ENCODE results near the gene TRMT1L.

GRCh38 chr1:185077374-185077773, 79.4 kb downstream of the TRMT1L start:
- TF ChIP-seq EGR1 (IDR thresholded peaks at IDR 0.05; ENCODE audit: borderline replicate concordance, low read depth, low read length) (no peak), CTCF (IDR thresholded peaks at IDR 0.05; ENCODE audit: control extremely low read depth in 1 of 3, insufficient read depth in 1 of 3, low read depth in 1 of 3, low read length in 3 of 3) (no peak), CBX8 (IDR thresholded peaks at IDR 0.05; ENCODE audit: borderline replicate concordance, low read depth, low read length) (no peak), MAX (IDR thresholded peaks at IDR 0.05) (no peak), HDAC6 (IDR thresholded peaks at IDR 0.05; ENCODE audit: low read depth, low read length) (no peak), CHD1 (IDR thresholded peaks at IDR 0.05; ENCODE audit: low read depth, low read length) (no peak), EP300 (IDR thresholded peaks at IDR 0.05; ENCODE audit: borderline replicate concordance in 1 of 2, low read depth in 2 of 2, low read length in 2 of 2) (no peak), EZH2 (IDR thresholded peaks at IDR 0.05; ENCODE audit: low read depth, low read length, severe bottlenecking) (no peak), YY1 (IDR thresholded peaks at IDR 0.05; ENCODE audit: low read depth, low read length) (no peak), POLR2AphosphoS5 (IDR thresholded peaks at IDR 0.05; ENCODE audit: low read depth, low read length) (no peak), RAD21 (IDR thresholded peaks at IDR 0.05 in 1 of 2, conservative IDR thresholded peaks at IDR 0.05 in 1 of 2; ENCODE audit: low read depth in 2 of 2, low read length in 2 of 2) (no peak)

Measured in H1 (cell line).